GM13977 (cell line): ENCODE results near the gene SLC6A1.

Source experiments
- DNase-seq: peaks from one replicate; pipeline ENCODE4 v3.0.0; 2012; ENCODE audit warnings: low spot score
- in situ Hi-C: fragments of 300-500 bp; cut with MboI; formaldehyde crosslinking; loops from one replicate; pipeline ENCODE4 v1.12.0; 2022; ENCODE audit warnings: low sequenced_read_pairs, low pct_unique_long_range_greater_than_20kb, mixed read lengths, inconsistent platforms; ENCODE audit not compliant: unreplicated experiment
- TF ChIP-seq, protein P1 (sequence below): IDR thresholded peaks from 2 replicates; pipeline ENCODE4 v1.5.1; 2012; ENCODE audit warnings: mild to moderate bottlenecking, control low read depth; ENCODE audit not compliant: insufficient read depth; ENCODE audit errors: extremely low read depth, missing control alignments

The SLC6A1 gene

DNA sequence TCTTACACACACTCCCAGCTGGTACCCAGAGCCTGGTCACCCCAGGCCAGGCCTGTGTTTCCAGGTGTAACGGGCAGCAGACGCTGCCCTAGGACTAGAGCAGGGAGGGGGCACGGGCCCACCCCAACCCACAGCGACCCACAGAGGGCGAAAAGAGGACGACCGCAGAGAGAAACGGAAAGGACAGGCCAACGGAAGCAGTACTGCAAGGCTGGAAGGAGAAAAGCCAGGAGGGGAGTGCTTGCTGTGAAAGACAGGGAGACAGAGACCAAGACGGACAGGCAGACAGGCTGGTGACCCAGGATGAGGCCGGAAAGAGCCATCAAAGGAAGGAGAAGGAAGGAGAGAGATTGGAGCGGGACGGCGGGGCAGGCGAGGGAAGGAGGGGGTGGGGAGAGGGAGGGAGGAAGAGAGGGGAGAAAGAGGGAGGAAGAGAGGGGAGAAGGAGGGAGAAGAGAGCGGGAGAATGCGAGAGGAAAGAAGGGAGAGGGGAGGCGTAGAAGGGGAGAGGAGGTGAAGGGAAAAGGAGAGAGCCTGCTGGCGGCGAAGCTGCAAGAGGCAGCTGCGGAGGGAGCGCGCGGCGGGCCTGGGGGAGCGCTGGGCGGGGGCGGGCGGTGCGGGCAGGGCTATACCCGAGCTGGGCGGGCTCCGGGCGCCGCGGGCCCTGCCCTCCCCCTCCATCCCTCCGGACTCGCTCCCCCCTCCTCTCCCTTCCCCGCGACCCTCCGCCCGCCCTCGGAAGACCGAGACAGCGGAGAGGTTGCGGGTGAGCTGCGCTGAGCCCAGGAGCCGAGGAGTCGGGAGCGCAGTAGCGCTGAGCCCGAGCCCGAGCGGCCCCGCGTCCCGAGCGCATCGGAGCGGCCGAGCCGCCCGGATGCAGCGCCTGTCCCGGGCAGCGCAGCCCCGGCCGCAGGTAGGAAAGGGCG lies at the start of gene SLC6A1:
SLC6A1 (plus strand) TSS at position 732 of the 926 bp plus-strand sequence. CDS start 24,464 bp downstream, outside the sequence.
- TF ChIP-seq, protein P1, sequence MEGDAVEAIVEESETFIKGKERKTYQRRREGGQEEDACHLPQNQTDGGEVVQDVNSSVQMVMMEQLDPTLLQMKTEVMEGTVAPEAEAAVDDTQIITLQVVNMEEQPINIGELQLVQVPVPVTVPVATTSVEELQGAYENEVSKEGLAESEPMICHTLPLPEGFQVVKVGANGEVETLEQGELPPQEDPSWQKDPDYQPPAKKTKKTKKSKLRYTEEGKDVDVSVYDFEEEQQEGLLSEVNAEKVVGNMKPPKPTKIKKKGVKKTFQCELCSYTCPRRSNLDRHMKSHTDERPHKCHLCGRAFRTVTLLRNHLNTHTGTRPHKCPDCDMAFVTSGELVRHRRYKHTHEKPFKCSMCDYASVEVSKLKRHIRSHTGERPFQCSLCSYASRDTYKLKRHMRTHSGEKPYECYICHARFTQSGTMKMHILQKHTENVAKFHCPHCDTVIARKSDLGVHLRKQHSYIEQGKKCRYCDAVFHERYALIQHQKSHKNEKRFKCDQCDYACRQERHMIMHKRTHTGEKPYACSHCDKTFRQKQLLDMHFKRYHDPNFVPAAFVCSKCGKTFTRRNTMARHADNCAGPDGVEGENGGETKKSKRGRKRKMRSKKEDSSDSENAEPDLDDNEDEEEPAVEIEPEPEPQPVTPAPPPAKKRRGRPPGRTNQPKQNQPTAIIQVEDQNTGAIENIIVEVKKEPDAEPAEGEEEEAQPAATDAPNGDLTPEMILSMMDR, result no peak
- in situ Hi-C loops, result no loop called here
- DNase-seq, result no peak

DNA sequence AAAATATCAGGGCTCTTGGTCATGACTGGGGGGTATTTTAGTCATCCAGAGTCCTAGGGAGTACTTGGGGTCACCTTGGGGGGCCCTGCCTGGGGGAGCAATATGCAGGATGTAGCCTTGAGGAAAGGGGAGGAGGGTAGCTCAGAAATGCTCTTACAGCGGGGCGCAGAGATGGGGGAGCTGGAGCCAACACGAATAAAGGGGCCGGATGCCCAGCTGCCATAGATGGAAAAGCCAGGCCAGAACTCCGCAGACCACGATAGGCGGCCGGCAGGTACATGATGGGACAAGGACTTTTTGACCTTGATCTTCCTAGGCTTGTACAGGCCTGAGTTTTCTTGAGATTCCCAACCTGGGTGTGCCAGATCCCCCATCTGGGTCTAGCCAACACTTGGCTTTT lies 47.7 kb upstream of the SLC6A1 start:
- TF ChIP-seq, protein P1, result no peak

DNA sequence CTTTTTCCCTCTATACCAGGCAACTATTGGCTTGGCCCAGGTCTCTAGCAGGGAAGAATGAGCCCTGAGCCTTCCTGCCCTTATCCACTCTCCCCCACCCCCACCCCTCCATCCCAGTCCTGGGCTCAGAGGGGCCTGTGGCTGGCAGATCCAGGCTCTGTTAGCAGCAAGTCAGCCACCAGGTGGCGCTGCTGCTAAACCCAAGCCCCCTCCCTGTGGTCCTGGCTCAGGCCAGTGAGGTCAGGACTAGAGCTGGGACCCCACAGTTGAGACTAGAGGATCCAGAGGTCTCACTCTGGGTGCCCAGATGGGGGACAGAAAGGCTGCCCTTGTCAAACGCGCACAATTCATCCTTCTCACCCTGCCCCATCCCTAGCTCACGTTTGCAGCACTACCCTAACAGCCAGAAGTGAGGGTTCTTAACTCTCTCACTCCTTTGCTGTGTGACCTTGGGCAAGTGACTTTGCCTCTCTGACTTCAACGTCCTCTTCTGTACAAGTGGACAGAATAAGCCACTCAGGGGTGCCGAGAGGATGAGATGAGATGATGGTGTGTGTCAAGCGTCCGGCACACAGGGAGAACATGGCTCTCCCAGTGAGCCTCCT lies 46.8 kb upstream of the SLC6A1 start:
- TF ChIP-seq, protein P1, result peak; percentile 91
- peak; percentile 74 for DNase-seq
- in situ Hi-C loops, result no loop called here

More for the DNA sequence above, 47.7 kb upstream of the SLC6A1 start:
- no peak for DNase-seq
- in situ Hi-C loops, result no loop called here

DNA sequence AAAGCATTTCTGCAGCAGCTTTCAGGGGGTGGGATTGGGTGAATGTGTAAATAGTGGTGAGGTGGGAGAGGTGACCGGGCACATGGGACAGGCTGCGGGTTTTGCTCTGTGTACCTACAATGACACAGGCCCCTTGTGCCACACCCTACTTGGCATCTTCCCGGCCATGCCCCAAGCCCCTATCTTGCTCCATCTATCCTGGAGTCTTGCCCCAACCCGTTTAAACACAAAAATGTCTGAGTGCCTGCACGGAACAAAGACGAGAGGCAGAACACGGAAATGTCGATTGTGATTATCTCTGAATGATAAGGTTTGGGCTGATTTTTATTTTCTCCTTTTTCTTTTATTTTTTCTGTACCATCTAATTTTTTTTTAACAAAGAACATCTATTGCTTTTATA lies 46.0 kb upstream of the SLC6A1 start:
- DNase-seq, result no peak
- TF ChIP-seq, protein P1, result no peak
- in situ Hi-C loops, result no loop called here

DNA sequence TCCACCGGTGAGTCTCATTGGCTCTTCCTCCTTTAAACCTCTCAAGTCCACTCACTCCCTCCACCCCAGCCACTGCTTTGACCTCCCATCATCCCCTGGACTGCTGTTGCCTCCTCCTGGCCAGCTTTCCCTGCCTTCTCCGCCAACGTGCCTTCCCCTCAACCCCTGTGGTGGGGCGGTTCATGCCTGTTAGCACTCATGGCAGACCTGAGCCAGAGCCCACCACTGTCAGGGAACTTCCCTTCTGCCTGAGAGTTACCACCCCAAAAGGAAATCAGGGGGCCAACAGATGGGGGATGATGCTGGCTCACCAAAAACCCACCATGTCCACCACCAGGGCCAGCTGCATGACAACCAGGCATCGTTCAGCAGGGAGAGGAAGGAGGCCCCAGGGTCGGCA lies 44.2 kb upstream of the SLC6A1 start:
- DNase-seq, result no peak
- TF ChIP-seq, protein P1, result no peak
- in situ Hi-C loops, result no loop called here

DNA sequence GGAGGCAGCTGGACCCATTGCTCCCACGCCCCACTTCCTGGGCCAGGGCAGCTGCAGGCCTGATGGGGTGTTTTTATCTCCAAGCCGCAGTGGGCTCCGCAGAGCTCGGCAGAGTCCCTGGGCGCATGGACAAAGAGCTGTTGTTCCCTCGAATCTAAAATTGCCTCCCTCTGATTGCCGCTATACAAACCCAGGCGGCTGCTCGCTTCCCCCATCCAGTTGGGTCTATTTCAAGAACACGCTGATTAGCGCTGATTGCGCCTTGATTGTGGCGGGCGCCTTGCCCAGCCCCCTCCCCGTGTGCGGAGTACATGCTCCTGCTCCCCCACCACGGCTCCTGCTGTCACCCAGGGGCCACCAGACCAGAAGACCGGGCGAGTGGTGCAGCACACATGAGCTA lies 43.4 kb upstream of the SLC6A1 start:
- in situ Hi-C loops, result no loop called here
- DNase-seq, result no peak
- TF ChIP-seq, protein P1, result no peak
